Endothelial cell (in vitro differentiated cells): ENCODE results near the gene ZHX3. TPM values are rescaled to one million over a fixed set of nuclear protein-coding genes. Genes with fewer than 3 reads are reported as not detected.

Source experiments
- DNase-seq: peaks from one replicate; pipeline ENCODE4 v3.0.0; 2021; ENCODE audit warnings: low spot score
- H3K27ac Mint-ChIP-seq: one replicate; pipeline ENCODE4 v1.8.0; 2021; ENCODE audit warnings: mixed read lengths, inconsistent platforms; ENCODE audit not compliant: unreplicated experiment
- H3K27me3 Mint-ChIP-seq: one replicate; pipeline ENCODE4 v1.8.0; 2021; ENCODE audit warnings: mild to moderate bottlenecking, moderate library complexity, mixed read lengths, inconsistent platforms; ENCODE audit not compliant: unreplicated experiment
- H3K36me3 Mint-ChIP-seq: one replicate; pipeline ENCODE4 v1.8.0; 2021; ENCODE audit warnings: mild to moderate bottlenecking, low read depth, mixed read lengths, inconsistent platforms; ENCODE audit not compliant: unreplicated experiment
- H3K4me1 Mint-ChIP-seq: one replicate; pipeline ENCODE4 v1.8.0; 2021; ENCODE audit warnings: mild to moderate bottlenecking, mixed read lengths, inconsistent platforms; ENCODE audit not compliant: unreplicated experiment
- H3K4me3 Mint-ChIP-seq: one replicate; pipeline ENCODE4 v1.8.0; 2021; ENCODE audit warnings: mild to moderate bottlenecking, mixed read lengths, inconsistent platforms; ENCODE audit not compliant: unreplicated experiment
- H3K9me3 Mint-ChIP-seq: one replicate; pipeline ENCODE4 v1.8.0; 2021; ENCODE audit warnings: mixed read lengths, inconsistent platforms; ENCODE audit not compliant: unreplicated experiment
- CTCF ChIP-seq: fragments of 200-600 bp; sonication (generic); IDR thresholded peaks from one replicate; pipeline ENCODE4 v1.5.0; 2021; ENCODE audit warnings: antibody characterized with exemption; ENCODE audit not compliant: unreplicated experiment
- total RNA-seq: library from RNA; stranded (reverse); fragmentation: NEBNext Ultra II Directional; extraction: Animal tissue kit (Norgen Biotek cat#: 25700); gene quantifications from one replicate; pipeline ENCODE4 v1.2.1, GENCODE V29; 2021; ENCODE audit not compliant: unreplicated experiment

ZHX3 gene
- total RNA-seq, 1 donor from 2014 or later = 20.9 TPM

GRCh38 chr20:41361757-41362747 is 44.5 kb upstream of the ZHX3 start:
- peaks cover 20% of the 10 kb centered on the region for H3K27me3 Mint-ChIP-seq
- DNase-seq = no peak
- peaks cover 6% of the 10 kb centered on the region for H3K4me1 Mint-ChIP-seq
- no peak overlapping the region for H3K4me3 Mint-ChIP-seq
- H3K9me3 Mint-ChIP-seq = no peaks in the 10 kb centered on the region
- TF ChIP-seq CTCF = no peak
- no peak overlapping the region for H3K27ac Mint-ChIP-seq
- peaks cover 3% of the 10 kb centered on the region for H3K36me3 Mint-ChIP-seq

- Mint-ChIP-seq H3K27ac (no peak overlapping the region), H3K4me1 (peaks cover 6% of the 10 kb centered on the region), H3K27me3 (peaks cover 19% of the 10 kb centered on the region), H3K4me3 (no peak overlapping the region), H3K9me3 (no peaks in the 10 kb centered on the region), H3K36me3 (peaks cover 7% of the 10 kb centered on the region)
- TF ChIP-seq CTCF = no peak
- no peak for DNase-seq
These were observed 43.6 kb upstream of the ZHX3 start for GRCh38 chr20:41360831-41361756.

- H3K9me3 Mint-ChIP-seq = no peaks in the 10 kb centered on the region
- DNase-seq = no peak
- H3K27ac Mint-ChIP-seq = no peak overlapping the region
- peaks cover 9% of the 10 kb centered on the region for H3K27me3 Mint-ChIP-seq
- peaks cover 4% of the 10 kb centered on the region for H3K36me3 Mint-ChIP-seq
- H3K4me1 Mint-ChIP-seq = peaks cover 4% of the 10 kb centered on the region
- H3K4me3 Mint-ChIP-seq = no peak overlapping the region
- TF ChIP-seq CTCF = no peak
These were observed 42.0 kb upstream of the ZHX3 start for GRCh38 chr20:41359541-41360011.

- DNase-seq = no peak
- no peaks in the 10 kb centered on the region for H3K9me3 Mint-ChIP-seq
- peaks cover 4% of the 10 kb centered on the region for H3K4me1 Mint-ChIP-seq
- H3K4me3 Mint-ChIP-seq = no peak overlapping the region
- peaks cover 10% of the 10 kb centered on the region for H3K27me3 Mint-ChIP-seq
- no peak overlapping the region for H3K27ac Mint-ChIP-seq
- TF ChIP-seq CTCF = no peak
- peaks cover 4% of the 10 kb centered on the region for H3K36me3 Mint-ChIP-seq
These were observed 41.2 kb upstream of the ZHX3 start for GRCh38 chr20:41358717-41359116.
